Measurements from ENCODE around the gene PWP2. TPM values are rescaled to one million over a fixed set of nuclear protein-coding genes. Genes with fewer than 3 reads are reported as not detected.
"Not testable (repeated sequence)": the region's sequence is repeated elsewhere in the genome, so short reads cannot be mapped to it uniquely, and the experiment has no call there.

Gene PWP2
- total RNA-seq, 1 donor from 2014 or later, result 14.7 TPM

DNA sequence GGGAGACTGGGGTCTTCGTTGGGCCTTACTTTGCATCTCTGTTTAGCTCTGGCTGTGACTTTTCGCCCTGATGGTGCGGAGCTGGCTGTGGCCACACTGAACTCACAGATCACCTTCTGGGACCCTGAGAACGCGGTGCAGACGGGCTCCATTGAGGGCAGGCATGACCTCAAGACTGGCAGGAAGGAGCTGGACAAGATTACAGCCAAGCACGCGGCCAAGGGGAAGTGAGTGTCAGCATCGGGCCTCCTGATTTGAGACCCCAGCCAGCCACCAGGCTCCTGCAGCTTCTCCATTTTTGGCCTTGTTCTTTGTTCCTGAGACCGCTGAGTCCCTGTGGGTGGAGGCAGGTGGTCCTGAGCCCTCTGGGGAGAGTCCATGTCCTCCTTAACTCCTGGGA, 14.9 kb downstream of the PWP2 start:
- not testable (repeated sequence) for H3K4me3 ChIP-seq (ENCODE audit: low read depth, low read length); DNase-seq (ENCODE audit: low read depth); H3K36me3 ChIP-seq (ENCODE audit: control insufficient read depth, insufficient read depth, low read length); H3K27me3 ChIP-seq (ENCODE audit: control insufficient read depth, insufficient read depth, low read length); FAIRE-seq

DNA sequence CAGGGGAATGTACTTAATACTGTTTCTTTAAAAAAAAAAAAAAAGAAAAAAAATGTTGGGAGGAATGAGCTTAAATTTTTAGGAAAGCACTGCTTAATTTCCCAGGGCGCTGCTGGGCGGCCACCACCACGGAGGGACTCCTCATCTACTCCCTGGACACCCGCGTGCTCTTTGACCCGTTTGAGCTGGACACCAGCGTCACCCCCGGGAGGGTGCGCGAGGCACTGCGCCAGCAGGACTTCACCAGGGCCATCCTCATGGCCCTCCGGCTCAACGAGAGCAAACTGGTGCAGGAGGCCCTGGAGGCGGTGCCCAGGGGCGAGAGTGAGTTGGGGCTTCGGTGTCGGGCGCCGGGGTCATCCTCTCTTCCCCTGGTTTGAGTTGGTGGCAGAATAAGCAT, 20.6 kb downstream of the PWP2 start:
- H3K27me3 ChIP-seq (ENCODE audit: control insufficient read depth, insufficient read depth, low read length); FAIRE-seq; DNase-seq (ENCODE audit: low read depth); H3K4me3 ChIP-seq (ENCODE audit: low read depth, low read length); H3K36me3 ChIP-seq (ENCODE audit: control insufficient read depth, insufficient read depth, low read length): not testable (repeated sequence)

GRCh38 chr21:44133715-44134057, 26.5 kb downstream of the PWP2 start:
- H3K36me3 ChIP-seq (ENCODE audit: control insufficient read depth, insufficient read depth, low read length); FAIRE-seq; H3K4me3 ChIP-seq (ENCODE audit: low read depth, low read length); DNase-seq (ENCODE audit: low read depth); H3K27me3 ChIP-seq (ENCODE audit: control insufficient read depth, insufficient read depth, low read length): not testable (repeated sequence)

DNA sequence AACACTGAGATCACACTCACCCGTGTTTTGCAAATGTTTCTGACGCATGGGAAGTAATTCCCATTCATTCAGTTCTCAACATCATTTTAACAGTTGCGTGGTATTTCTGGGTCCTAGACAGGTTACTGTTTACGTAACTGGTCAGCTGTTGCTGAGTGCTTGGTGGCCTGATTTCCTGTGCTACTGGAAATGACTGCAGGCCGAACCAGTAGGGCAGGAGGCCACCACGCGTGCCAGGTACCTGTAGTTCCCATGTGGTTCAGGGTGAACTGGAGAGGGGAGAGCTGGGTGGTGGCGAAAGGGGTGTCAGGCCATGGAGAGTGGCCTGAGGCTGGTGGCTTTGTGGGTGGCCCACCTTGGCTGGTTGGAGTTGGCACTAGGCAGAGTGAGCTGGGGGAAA, 27.5 kb downstream of the PWP2 start:
- H3K27me3 ChIP-seq (ENCODE audit: control insufficient read depth, insufficient read depth, low read length); H3K4me3 ChIP-seq (ENCODE audit: low read depth, low read length); H3K36me3 ChIP-seq (ENCODE audit: control insufficient read depth, insufficient read depth, low read length); DNase-seq (ENCODE audit: low read depth): not testable (repeated sequence)
- peak; percentile 23 for FAIRE-seq

GRCh38 chr21:44138039-44138438, 30.8 kb downstream of the PWP2 start:
- not testable (repeated sequence) for H3K4me3 ChIP-seq (ENCODE audit: low read depth, low read length); FAIRE-seq; H3K36me3 ChIP-seq (ENCODE audit: control insufficient read depth, insufficient read depth, low read length); DNase-seq (ENCODE audit: low read depth); H3K27me3 ChIP-seq (ENCODE audit: control insufficient read depth, insufficient read depth, low read length)

DNA sequence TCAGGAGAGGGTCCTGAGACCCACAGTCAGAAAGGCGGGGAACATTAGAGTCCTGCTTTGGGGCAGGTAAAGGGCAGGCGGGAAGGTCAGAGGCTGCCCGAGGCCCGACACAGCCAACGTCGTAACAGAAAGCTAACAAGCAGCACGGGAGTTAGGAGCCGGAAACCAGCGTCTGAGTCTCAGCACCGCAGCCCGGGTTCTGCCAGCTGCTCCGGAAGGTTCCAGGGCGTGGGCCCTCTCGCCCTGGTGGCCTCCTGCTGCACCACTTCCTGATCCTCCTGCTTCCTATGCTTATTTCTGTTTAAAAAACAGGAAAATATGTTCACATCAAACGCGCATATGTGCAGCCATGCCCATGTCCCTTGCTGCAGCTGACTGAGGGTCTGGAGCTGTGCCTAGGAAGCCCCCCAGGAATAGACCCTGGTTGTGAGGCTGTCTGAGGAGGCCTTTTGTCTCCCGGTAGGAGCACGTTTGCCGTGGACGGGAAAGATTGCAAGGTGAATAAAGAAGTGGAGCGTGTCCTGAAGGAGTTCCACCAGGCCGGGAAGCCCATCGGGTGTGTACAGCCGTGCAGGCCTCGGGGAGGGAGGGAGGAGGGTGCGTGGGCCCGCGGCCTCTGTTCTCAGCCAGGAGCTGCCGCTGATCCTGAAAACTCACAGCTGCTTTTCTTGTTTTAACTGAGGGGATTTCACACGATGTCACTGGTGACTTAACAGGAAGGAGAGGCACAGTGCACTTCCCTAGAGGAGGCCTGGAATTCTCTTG, 32.8 kb downstream of the PWP2 start:
- H3K36me3 ChIP-seq (ENCODE audit: control insufficient read depth, insufficient read depth, low read length); H3K27me3 ChIP-seq (ENCODE audit: control insufficient read depth, insufficient read depth, low read length); DNase-seq (ENCODE audit: low read depth); H3K4me3 ChIP-seq (ENCODE audit: low read depth, low read length); FAIRE-seq: not testable (repeated sequence)

DNA sequence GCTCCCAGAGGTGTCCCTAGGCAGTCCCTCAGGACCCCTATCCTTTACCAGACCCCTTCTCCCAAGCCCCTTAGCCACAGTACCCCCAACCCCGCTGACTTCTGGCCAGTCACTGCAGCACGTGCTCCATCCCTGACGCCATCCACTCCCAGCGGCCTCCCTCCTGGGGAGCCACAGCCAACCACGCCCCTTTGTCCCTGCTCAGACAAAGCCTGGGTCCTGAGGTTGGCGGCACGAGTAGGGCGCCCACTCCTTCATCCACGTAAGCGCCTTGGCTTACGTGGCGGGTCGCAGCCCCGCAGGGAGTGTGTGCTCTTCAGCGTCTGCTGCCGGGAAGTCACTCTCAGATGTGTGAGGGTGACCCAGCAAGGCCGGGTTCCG, 33.3 kb downstream of the PWP2 start:
- H3K36me3 ChIP-seq (ENCODE audit: control insufficient read depth, insufficient read depth, low read length); FAIRE-seq; DNase-seq (ENCODE audit: low read depth); H3K27me3 ChIP-seq (ENCODE audit: control insufficient read depth, insufficient read depth, low read length); H3K4me3 ChIP-seq (ENCODE audit: low read depth, low read length): not testable (repeated sequence)

GRCh38 chr21:44142470-44142869, 35.3 kb downstream of the PWP2 start:
- not testable (repeated sequence) for H3K27me3 ChIP-seq (ENCODE audit: control insufficient read depth, insufficient read depth, low read length); FAIRE-seq; DNase-seq (ENCODE audit: low read depth); H3K4me3 ChIP-seq (ENCODE audit: low read depth, low read length); H3K36me3 ChIP-seq (ENCODE audit: control insufficient read depth, insufficient read depth, low read length)

DNA sequence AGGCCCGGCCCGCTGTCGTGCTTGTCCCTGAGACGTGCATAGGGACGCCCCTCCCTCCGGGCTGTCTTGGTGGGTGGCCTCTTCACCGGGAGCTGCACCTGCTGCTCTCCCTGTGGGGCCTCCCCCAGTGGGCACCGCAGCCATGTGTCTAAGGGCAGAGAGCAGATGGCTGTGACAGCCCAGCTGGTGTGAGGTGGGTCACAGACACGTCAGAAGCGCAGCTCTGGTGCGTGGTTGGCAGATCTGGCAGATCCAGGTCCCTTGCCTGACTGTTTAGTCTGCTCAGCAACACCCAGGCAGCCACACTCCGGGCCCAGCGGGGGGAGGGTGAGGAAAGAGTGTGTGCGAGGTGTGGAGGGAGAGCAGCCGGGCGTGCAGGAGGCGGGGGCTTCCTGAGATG, 36.2 kb downstream of the PWP2 start:
- H3K27me3 ChIP-seq (ENCODE audit: control insufficient read depth, insufficient read depth, low read length); DNase-seq (ENCODE audit: low read depth); H3K36me3 ChIP-seq (ENCODE audit: control insufficient read depth, insufficient read depth, low read length); FAIRE-seq; H3K4me3 ChIP-seq (ENCODE audit: low read depth, low read length): not testable (repeated sequence)

- not testable (repeated sequence) for FAIRE-seq; H3K4me3 ChIP-seq (ENCODE audit: low read depth, low read length); DNase-seq (ENCODE audit: low read depth); H3K36me3 ChIP-seq (ENCODE audit: control insufficient read depth, insufficient read depth, low read length); H3K27me3 ChIP-seq (ENCODE audit: control insufficient read depth, insufficient read depth, low read length)
These were observed 36.8 kb downstream of the PWP2 start for GRCh38 chr21:44143996-44144395.

- not testable (repeated sequence) for H3K36me3 ChIP-seq (ENCODE audit: control insufficient read depth, insufficient read depth, low read length)
These were observed 37.8 kb downstream of the PWP2 start for GRCh38 chr21:44144784-44145602.

DNA sequence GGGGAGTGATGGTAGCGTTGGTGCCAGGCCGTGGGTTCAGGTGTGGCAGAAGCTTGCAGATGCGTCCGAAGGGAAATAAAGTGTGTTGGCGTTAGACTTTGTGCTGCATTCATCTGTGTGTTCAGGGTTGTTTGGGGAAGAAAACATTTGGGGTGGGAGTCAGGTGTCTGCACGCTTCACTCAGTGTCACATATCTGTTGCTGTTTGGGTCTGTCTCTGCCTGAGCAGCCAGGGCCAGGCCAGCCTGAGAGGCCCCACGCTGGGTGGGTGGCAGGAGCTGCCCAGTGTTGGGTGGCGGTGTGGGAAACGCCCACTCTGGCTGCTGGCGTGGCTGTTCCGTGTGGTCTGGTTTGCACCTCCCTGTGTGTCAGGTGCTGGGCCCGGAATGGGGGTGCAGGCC, 38.4 kb downstream of the PWP2 start:
- FAIRE-seq; H3K4me3 ChIP-seq (ENCODE audit: low read depth, low read length); H3K27me3 ChIP-seq (ENCODE audit: control insufficient read depth, insufficient read depth, low read length); DNase-seq (ENCODE audit: low read depth); H3K36me3 ChIP-seq (ENCODE audit: control insufficient read depth, insufficient read depth, low read length): not testable (repeated sequence)

More at GRCh38 chr21:44144784-44145602, 37.8 kb downstream of the PWP2 start:
- not testable (repeated sequence) for DNase-seq (ENCODE audit: low read depth); H3K27me3 ChIP-seq (ENCODE audit: control insufficient read depth, insufficient read depth, low read length); H3K4me3 ChIP-seq (ENCODE audit: low read depth, low read length); FAIRE-seq

- not testable (repeated sequence) for H3K27me3 ChIP-seq (ENCODE audit: control insufficient read depth, insufficient read depth, low read length); FAIRE-seq; H3K4me3 ChIP-seq (ENCODE audit: low read depth, low read length); H3K36me3 ChIP-seq (ENCODE audit: control insufficient read depth, insufficient read depth, low read length); DNase-seq (ENCODE audit: low read depth)
These were observed 39.9 kb downstream of the PWP2 start for GRCh38 chr21:44147108-44147507.

- not testable (repeated sequence) for FAIRE-seq; H3K4me3 ChIP-seq (ENCODE audit: low read depth, low read length); H3K27me3 ChIP-seq (ENCODE audit: control insufficient read depth, insufficient read depth, low read length); DNase-seq (ENCODE audit: low read depth); H3K36me3 ChIP-seq (ENCODE audit: control insufficient read depth, insufficient read depth, low read length)
These were observed 43.1 kb downstream of the PWP2 start for GRCh38 chr21:44150255-44150654.

Data from bronchial epithelial cell (primary cell).